Muscle layer of duodenum (tissue), 2 donors: ENCODE measurements around the gene FAM107B.
A peak's percentile ranks its signal among the peaks of the same experiment; 100 is the strongest.

ENCODE experiments used
- H3K27ac ChIP-seq: one replicate; pipeline ENCODE4 v1.7.0; 2013; ENCODE audit warnings: mild to moderate bottlenecking, low read length
- H3K27me3 ChIP-seq: one replicate; pipeline ENCODE4 v1.7.0; 2013; ENCODE audit warnings: low read depth, mild to moderate bottlenecking, control low read depth, low read length
- H3K36me3 ChIP-seq, 2 donors: one replicate each; pipeline ENCODE4 v1.7.0; 2013; ENCODE audit warnings: low read length in 2 of 2, control low read depth in 1 of 2, mild to moderate bottlenecking in 1 of 2; ENCODE audit not compliant: insufficient read depth in 2 of 2, control insufficient read depth in 1 of 2
- H3K4me1 ChIP-seq, 2 donors: one replicate each; pipeline ENCODE4 v1.7.0; 2013; ENCODE audit warnings: low read length in 2 of 2, mild to moderate bottlenecking in 2 of 2, control low read depth in 1 of 2, moderate library complexity in 1 of 2; ENCODE audit not compliant: insufficient read depth in 2 of 2, control insufficient read depth in 1 of 2
- H3K4me3 ChIP-seq, 2 donors: one replicate each; pipeline ENCODE4 v1.7.0; 2013; ENCODE audit warnings: low read length in 2 of 2, low read depth in 1 of 2, mild to moderate bottlenecking in 1 of 2
- H3K9me3 ChIP-seq, 2 donors: one replicate each; pipeline ENCODE4 v1.7.0; 2013; ENCODE audit warnings: low read length in 2 of 2, control low read depth in 1 of 2, mild to moderate bottlenecking in 1 of 2; ENCODE audit not compliant: control insufficient read depth in 1 of 2
- donor health status: healthy.

FAM107B gene

DNA sequence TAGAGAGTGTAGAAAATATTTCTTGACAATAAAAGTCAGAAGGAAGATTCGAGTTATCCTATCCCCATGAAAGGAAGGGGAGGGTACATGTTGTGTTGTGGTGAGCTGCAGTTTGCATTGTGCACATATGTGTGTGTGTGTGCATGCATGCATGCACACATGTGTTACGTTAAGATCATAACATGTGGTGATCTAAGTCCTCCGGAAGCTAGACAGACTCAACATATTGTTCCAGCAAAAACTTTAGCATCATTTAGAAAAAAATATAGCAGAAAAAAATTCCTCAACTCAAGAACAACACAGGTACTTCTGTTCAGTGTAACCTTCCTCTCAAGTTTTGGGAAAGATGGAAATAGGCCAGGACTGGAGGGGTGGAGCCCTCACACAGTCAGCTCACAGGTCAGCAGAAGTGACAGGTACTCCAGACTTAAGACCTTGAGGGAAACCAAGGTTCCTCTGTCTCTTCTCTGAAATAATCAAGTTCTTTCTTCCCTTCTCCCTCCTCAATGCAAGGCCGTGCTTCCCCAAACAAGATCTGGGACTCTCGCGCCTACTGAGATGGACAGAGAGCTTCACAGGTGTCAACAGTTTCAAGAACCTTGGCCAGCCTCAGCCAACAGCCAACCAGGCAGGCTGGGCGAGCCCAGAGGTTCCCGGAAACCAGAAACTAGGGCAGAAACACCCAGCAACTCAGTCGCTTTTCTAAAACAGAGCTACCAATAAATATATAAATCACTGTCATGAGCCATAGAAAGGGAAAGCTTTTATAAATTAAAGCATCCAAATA, 205.2 kb downstream of the FAM107B start:
- H3K4me1 ChIP-seq = peaks cover 9 to 13% of the 10 kb centered on the region in 2 donors

DNA sequence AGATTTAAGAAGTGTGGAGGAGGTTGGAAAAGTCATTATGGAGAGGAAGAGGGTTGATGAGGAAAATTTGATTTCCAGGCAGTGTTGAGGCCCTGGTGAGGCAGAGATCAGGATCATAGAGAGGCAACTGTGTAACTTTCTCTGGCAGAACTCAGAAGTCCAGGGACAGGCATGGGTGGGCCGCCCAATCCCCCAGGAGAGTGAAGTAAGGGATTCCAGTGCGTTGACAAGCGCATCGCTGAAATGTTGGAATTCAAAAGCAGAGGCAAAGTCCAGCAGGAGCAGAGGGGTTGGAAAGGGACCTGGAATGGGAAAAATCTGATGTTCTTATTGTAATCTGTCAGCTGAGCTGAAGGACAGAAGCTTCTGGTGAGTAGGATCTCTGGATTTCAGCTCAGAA, 207.3 kb downstream of the FAM107B start:
- Histone ChIP-seq H3K27ac (no peak overlapping the region), H3K4me3 (no peak overlapping the region), H3K36me3 (peaks cover 0 to 19% of the 10 kb centered on the region in 2 donors), H3K9me3 (no peaks in the 10 kb centered on the region), H3K4me1 (peaks cover 9 to 13% of the 10 kb centered on the region in 2 donors), H3K27me3 (no peaks in the 10 kb centered on the region)

More for the DNA sequence above, 205.2 kb downstream of the FAM107B start:
- no peaks in the 10 kb centered on the region for H3K9me3 ChIP-seq
- no peaks in the 10 kb centered on the region for H3K27me3 ChIP-seq
- H3K4me3 ChIP-seq = no peak overlapping the region
- H3K27ac ChIP-seq = peak overlapping the region; percentile 25
- H3K36me3 ChIP-seq = peaks cover 0 to 19% of the 10 kb centered on the region in 2 donors

DNA sequence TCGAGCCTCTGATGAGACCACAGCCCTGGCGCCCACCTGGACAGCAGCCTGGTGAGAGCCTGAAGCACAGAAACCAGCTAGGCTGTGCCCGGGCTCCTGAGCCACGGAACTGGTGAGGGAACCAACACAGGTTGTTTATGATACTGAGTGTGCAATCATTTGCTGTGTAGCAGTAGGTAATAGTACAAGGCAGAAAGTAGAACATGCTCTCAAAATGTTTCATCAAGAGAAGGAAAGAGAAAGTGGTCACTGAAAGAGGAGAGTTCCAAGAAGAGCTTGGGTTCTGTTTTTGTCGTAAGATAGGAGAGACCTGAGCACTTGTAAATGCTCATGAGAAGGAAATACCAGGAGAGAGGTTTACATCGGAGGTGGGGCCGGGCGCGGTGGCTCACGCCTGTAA, 208.2 kb downstream of the FAM107B start:
- Histone ChIP-seq H3K9me3 (no peaks in the 10 kb centered on the region), H3K4me3 (no peak overlapping the region), H3K27ac (no peak overlapping the region), H3K36me3 (peaks cover 0 to 19% of the 10 kb centered on the region in 2 donors), H3K27me3 (no peaks in the 10 kb centered on the region), H3K4me1 (peaks cover 3 to 13% of the 10 kb centered on the region in 2 donors)

DNA sequence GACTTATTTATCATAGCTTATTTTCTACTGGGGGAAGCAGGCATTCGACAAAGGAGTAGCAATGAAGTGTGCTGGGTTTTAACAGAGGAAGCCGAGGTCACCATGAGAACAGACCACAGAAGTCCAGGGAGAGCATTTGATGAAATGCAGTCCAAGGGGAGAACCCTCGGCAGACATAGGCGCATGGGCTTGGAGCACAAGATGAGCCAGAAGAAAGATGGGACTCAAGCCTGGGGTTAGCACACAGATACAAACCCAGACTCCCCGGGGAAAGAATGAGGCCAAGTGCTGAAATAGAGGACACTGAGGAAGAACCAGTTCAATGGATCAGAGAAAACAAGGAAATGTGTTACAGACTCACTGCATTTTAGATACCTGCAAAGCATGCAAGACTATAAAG, 209.5 kb downstream of the FAM107B start:
- Histone ChIP-seq H3K27ac (no peak overlapping the region), H3K36me3 (peaks cover 0 to 19% of the 10 kb centered on the region in 2 donors), H3K4me1 (peaks cover 3 to 7% of the 10 kb centered on the region in 2 donors), H3K27me3 (no peaks in the 10 kb centered on the region), H3K4me3 (no peak overlapping the region), H3K9me3 (no peaks in the 10 kb centered on the region)

DNA sequence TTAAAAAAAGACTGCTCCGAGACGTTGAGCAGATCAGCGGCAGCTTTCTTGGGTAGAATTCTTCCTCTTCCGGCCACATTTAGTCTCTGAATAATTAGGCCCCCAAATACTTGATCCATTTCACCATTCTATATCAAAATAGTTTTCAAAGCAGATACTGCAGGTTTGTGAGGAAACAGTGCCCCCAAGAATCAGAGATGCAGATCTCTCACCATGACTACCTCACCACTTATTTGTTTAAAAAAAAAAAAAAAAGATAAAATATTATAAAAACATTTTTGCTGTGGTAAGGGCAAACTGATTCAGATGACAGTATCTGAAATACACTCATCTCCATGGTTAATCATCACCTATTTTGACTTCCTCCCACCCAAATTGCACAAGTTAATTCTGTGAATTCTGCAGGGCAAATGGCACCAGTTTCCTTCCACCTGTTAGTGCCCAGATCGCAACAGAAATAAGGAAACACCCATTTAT, 210.4 kb downstream of the FAM107B start:
- Histone ChIP-seq H3K27ac (no peak overlapping the region), H3K36me3 (peaks cover 0 to 19% of the 10 kb centered on the region in 2 donors), H3K4me1 (peaks cover 3 to 6% of the 10 kb centered on the region in 2 donors), H3K9me3 (no peaks in the 10 kb centered on the region), H3K27me3 (no peaks in the 10 kb centered on the region), H3K4me3 (no peak overlapping the region)

DNA sequence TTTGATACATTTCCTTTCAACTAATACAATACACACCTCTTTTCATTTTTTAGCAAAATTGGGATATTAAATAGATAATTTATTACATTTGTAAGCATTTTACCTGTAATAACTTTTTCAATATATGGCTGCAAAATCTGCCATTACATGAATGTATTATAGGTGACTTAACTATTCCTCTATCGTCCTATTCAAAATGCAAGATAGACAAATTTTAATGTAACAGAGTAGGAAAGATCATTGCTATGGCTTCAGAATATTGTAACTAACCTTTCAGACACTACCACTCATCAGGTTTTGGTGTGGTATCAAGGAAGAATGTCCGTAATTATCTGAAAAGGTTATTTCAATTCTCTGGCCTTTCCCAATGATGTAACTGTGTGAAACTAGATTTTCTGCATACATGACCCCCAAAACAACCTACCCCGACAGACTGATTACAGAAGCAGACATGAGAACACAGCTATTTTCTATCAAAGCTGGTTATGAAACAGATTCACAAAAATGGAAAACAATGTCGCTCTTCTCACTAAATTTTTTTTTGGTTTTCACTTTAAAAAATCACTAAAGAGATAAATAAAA, 211.2 kb downstream of the FAM107B start:
- Histone ChIP-seq H3K4me3 (no peak overlapping the region), H3K4me1 (peaks cover 3 to 6% of the 10 kb centered on the region in 2 donors), H3K27ac (no peak overlapping the region), H3K9me3 (no peaks in the 10 kb centered on the region), H3K27me3 (no peaks in the 10 kb centered on the region), H3K36me3 (peaks cover 0 to 18% of the 10 kb centered on the region in 2 donors)

DNA sequence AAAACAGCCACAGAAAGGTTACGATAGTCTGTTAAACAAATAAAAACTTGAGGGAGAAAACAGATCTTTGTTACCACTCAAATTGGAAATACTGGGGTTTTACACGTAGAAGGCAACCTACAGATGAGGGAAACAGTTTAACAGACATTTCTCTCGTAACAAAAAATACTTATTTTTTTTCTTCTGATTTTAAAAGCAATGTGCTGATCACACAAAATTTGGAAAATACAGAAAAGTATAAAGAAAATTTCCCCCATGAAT, 211.7 kb downstream of the FAM107B start:
- no peaks in the 10 kb centered on the region for H3K9me3 ChIP-seq
- no peaks in the 10 kb centered on the region for H3K27me3 ChIP-seq
- no peak overlapping the region for H3K27ac ChIP-seq
- peaks cover 0 to 14% of the 10 kb centered on the region in 2 donors for H3K36me3 ChIP-seq
- H3K4me1 ChIP-seq = peaks cover 3 to 6% of the 10 kb centered on the region in 2 donors
- no peak overlapping the region for H3K4me3 ChIP-seq

DNA sequence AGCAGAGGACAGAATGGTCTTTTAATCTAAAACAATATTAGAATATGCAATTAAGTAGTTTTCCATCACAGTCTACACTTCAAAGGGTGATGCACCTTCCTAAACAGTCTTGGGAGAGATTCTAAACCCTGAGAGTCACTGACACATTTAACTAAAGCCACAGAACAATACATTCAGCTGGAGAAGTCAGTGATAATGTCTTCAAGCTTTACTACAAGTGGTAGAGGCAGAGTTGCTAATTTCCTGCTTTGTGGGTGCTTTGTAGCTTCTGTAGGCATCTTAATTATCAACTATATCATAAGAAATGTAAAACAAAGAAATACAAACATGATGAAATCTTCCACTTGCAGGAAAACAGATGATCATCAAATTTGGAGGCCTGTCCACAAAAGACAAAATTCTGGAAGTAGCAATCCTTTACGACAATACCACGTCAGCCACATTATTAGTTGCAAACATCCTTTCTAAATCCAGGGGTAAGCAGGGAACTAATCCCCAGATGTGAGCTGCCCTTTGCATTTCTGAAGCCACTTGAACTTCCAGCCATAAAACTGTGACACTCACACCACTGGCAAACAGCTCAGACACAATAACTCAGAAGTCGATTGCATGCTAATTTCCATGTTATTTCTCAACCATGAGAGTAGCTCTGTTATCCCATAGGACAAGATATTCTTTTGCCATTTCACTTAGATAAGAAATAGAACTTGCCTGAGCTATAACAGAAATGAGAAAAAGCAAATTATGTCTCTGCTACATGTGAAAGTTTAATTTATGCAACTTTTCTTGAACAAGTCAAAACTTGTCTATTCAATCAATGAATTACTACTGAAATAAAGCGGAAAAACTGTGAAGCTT, 212.2 kb downstream of the FAM107B start:
- no peak overlapping the region for H3K4me3 ChIP-seq
- peaks cover 3 to 6% of the 10 kb centered on the region in 2 donors for H3K4me1 ChIP-seq

DNA sequence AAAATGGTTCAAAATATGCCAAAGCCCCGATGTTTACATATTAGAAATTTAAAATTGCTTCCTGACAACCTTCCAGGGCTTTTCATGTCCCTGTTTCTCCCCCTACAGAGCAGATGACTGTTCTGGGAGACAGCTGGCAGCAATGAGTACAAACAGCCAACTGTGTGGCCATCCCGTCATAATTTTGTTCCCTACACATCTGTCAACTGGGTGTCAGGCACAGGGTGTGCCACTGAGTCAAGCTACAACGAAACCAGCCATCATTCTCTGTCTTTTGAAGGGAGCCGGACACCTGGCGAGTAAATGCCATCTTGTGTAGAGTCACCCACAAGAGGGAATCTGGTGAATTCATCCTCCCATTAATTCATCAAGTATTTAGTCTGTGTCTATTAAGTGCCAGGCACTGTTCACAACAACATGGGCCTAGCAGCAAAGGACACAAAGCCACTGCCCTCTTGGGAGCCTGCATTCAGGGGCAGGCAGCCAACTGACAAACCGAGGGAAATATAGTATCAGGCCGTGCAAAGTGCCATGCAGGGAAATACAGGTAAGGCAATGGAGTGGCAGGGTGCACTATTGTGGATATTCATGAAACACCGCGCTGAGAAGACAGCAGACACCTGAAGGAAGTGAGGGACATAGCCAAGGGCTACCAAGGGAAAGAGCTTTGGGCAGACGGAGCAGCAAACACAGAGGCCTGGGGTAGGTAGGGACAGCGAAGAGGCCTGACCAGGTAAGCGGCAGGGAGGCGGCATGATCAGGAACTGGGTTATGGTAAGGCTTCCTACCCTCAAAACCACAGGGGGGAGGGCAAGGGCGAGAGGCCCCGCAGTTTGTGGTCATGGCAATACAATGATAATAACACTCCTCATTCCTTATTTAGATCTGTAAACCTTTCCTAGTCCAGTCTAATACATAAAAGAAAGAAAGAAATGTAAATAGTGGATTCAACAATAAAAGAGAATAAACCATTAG, 213.6 kb downstream of the FAM107B start:
- H3K4me1 ChIP-seq = peaks cover 12 to 15% of the 10 kb centered on the region in 2 donors
- H3K36me3 ChIP-seq = peaks cover 0 to under 1% of the 10 kb centered on the region in 2 donors
- no peak overlapping the region for H3K4me3 ChIP-seq
- no peak overlapping the region for H3K27ac ChIP-seq
- H3K9me3 ChIP-seq = no peaks in the 10 kb centered on the region
- no peaks in the 10 kb centered on the region for H3K27me3 ChIP-seq

More for the DNA sequence above, 212.2 kb downstream of the FAM107B start:
- Histone ChIP-seq H3K36me3 (peaks cover 0 to 8% of the 10 kb centered on the region in 2 donors), H3K27ac (no peak overlapping the region), H3K9me3 (no peaks in the 10 kb centered on the region), H3K27me3 (no peaks in the 10 kb centered on the region)

DNA sequence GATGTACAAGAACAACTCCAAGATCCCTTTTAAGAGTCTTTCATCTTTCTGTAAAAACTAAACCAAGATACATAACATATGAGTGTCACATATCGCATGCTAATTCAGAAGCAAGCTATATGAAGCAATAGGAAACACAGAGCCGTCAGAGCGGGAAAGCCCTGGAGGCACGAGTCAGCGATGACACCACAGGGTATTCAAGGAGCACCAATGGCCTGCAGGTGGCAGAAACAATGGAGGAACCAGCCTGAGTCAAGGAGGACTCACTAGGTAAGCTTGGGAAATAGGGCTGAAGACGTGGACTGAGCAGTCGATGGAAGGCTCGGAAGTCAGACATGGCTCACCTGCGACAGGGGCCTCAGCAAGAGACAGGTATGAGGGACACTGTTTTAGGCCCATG, 214.4 kb downstream of the FAM107B start:
- Histone ChIP-seq H3K9me3 (no peaks in the 10 kb centered on the region), H3K4me3 (no peak overlapping the region), H3K36me3 (no peaks in the 10 kb centered on the region), H3K27me3 (no peaks in the 10 kb centered on the region), H3K27ac (peak overlapping the region; percentile 8), H3K4me1 (peaks cover 14 to 23% of the 10 kb centered on the region in 2 donors)
